Stimulated activated CD8-positive, alpha-beta memory T cell treated with anti-CD3 and anti-CD28 coated beads, Interleukin-7, amount 100 ng/mL, for 48 hours (primary cell): ENCODE measurements around the gene ZNF133.

Experiments
- DNase-seq, 2 donors: peaks; one replicate each; pipeline ENCODE4 v3.0.0-alpha.2; 2020; ENCODE audit warnings: low read depth in 1 of 2; ENCODE audit errors: extremely low read depth in 1 of 2

Gene ZNF133

DNA sequence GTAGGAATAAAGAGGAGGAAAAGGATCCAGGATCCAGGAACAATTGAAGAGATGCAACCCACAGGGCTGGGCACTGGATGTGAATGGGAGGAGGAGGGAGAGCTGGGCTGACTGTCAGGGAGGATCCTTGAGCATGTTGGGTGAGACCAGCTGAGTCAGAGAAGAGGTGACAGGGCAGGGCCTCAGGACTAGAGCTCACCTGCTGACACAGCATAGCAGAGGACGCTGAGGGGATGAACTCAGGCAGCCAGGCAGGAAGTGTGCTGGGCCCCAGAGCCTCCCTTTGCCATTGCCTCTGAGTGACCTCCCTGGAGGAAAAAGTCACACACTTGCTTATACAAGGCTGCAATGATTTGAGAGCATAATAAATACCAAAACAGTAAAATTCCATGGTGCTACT, 72.3 kb downstream of the ZNF133 start:
- no peak for DNase-seq

DNA sequence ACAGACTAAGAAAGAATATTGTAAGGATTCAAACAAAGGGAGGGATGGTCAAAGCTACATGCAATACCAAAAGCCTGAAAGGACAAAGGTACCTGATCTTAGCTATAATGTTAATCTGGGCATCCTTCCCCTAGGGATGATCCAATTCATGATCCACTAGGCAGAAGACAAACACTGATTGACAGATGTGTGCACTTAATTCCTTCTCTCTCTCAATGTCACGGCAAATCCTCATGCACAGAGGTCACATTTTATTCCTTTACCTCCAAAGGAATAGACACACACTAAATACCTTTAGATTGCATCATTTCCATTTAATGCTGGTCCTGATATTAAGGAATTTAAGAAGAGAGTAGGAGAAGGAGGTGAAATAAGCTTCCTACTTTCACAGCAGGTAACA, 73.4 kb downstream of the ZNF133 start:
- DNase-seq: no peak

DNA sequence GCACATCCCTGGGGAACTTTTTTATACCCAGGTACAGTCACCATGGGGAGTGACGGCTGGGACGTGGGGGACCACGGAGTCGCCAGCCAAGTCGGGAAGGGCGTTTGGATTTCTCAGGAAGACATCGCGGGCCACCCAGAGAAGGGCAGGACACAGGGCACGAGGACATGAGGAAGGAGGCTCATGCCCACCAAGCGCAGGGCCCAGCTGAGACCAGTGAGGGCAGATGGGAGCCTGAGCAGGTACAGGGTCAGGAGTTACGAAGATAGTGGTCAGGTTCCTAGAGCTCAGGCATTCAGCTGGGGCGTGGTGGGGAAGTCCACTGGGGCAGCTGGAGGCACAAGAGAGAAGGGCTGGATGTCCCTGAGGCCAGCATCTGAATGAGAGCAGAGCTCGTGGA, 74.6 kb downstream of the ZNF133 start:
- no peak for DNase-seq

DNA sequence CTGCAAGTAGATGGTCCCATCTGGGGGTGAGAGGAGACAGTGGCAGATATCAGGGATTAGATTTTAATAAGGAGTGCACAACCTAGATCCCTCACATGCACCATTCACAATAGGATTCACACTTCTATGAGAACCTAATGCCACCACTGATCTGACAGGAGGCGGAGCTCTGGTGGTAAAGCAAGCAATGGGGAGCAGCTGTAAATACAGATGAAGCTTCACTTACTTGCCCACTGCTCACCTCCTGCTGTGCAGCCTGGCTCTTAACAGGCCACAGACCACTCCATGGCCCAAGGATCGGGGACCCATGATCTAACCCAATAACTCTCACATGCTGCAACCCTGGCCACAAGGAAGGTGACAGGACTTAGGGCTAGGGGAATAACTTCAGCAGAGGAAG, 75.4 kb downstream of the ZNF133 start:
- no peak for DNase-seq

DNA sequence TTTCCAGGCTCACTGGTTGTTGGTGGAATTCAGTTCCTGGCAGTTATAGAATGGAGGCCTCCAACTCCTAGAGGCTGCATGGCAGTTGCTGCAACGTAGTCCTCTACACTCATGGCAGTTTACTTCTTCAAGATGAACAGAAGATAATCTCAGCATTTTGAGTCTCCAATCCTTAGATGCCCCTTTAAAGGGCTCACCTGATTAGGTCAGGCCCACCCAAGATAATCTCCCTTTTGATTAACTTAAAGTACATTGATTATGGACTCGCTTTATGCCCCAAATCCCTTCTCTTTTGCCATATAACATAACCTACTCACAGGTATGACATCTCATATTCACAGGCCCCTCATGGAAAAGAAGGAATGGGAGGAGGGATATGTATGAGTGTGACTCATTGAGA, 76.4 kb downstream of the ZNF133 start:
- DNase-seq: no peak
